Tibial artery (tissue), 4 donors: ENCODE results near the gene IL20RA.

Source experiments
- DNase-seq, 2 donors: peaks; one replicate each; pipeline ENCODE4 v3.0.0-alpha.2; 2019
- H3K27ac ChIP-seq, 2 donors: fragments of 200-600 bp; sonication (generic) in 1 of 2; 1 replicate in 1 of 2; 2 replicates in 1 of 2; pipeline ENCODE4 v1.5.1; 2018 to 2019; ENCODE audit warnings: mild to moderate bottlenecking in 1 of 2
- H3K27me3 ChIP-seq, 2 donors: fragments of 200-600 bp; sonication (generic) in 1 of 2; one replicate each; pipeline versions ENCODE4 v1.5.1 to v1.6.0; 2016 to 2019
- H3K36me3 ChIP-seq, 3 donors: fragments of 200-600 bp; sonication (generic) in 2 of 3; one replicate each; pipeline ENCODE4 v1.5.1; 2016 to 2019; ENCODE audit warnings: mild to moderate bottlenecking in 2 of 3
- H3K4me1 ChIP-seq, 4 donors: fragments of 200-600 bp; sonication (generic) in 2 of 4; 1 replicate in 3 of 4; 2 replicates in 1 of 4; pipeline ENCODE4 v1.5.1; 2016 to 2019
- H3K4me3 ChIP-seq, 2 donors: fragments of 200-600 bp; sonication (generic) in 1 of 2; 1 replicate in 1 of 2; 2 replicates in 1 of 2; pipeline ENCODE4 v1.5.1; 2018 to 2019; ENCODE audit warnings: mild to moderate bottlenecking in 2 of 2
- H3K9me3 ChIP-seq, 3 donors: fragments of 200-600 bp; sonication (generic) in 1 of 3; one replicate each; pipeline ENCODE4 v1.5.1; 2016 to 2019
- CTCF ChIP-seq, 2 experiments: fragments of 200-600 bp in 1 of 2; fragments of 450-650 bp in 1 of 2; IDR thresholded peaks; one replicate each; pipeline ENCODE4 v1.5.1; 2017 to 2019; ENCODE audit warnings: antibody characterized with exemption in 2 of 2, mild to moderate bottlenecking in 1 of 2, moderate library complexity in 1 of 2
- intact Hi-C: fragments of 100-400 bp; cut with DNase I; formaldehyde crosslinking; loops from one replicate; pipeline ENCODE4 v1.15.0; 2023; ENCODE audit warnings: low total_unique reads

The IL20RA gene

GRCh38 chr6:137086031-137086430 is 41.3 kb upstream of the IL20RA start:
- H3K4me3 ChIP-seq: no peak overlapping the region
- no peak overlapping the region for H3K27ac ChIP-seq
- H3K27me3 ChIP-seq: no peaks in the 10 kb centered on the region
- no peaks in the 10 kb centered on the region for H3K36me3 ChIP-seq
- intact Hi-C loops: no loop called here
- DNase-seq: no peak
- H3K9me3 ChIP-seq: no peaks in the 10 kb centered on the region
- TF ChIP-seq CTCF (IDR thresholded peaks at IDR 0.05): no peak
- no peaks in the 10 kb centered on the region for H3K4me1 ChIP-seq

GRCh38 chr6:137084865-137085617 is 40.3 kb upstream of the IL20RA start:
- no peak for DNase-seq
- Histone ChIP-seq H3K27ac (no peak overlapping the region), H3K4me1 (no peaks in the 10 kb centered on the region), H3K9me3 (no peaks in the 10 kb centered on the region), H3K4me3 (no peak overlapping the region), H3K27me3 (no peaks in the 10 kb centered on the region), H3K36me3 (no peaks in the 10 kb centered on the region)
- intact Hi-C loops: no loop called here
- TF ChIP-seq CTCF (IDR thresholded peaks at IDR 0.05): no peak

- intact Hi-C loops: no loop called here
- Histone ChIP-seq H3K4me3 (no peak overlapping the region), H3K36me3 (no peaks in the 10 kb centered on the region), H3K4me1 (no peaks in the 10 kb centered on the region), H3K27ac (no peak overlapping the region), H3K27me3 (no peaks in the 10 kb centered on the region), H3K9me3 (no peaks in the 10 kb centered on the region)
- no peak for TF ChIP-seq CTCF (IDR thresholded peaks at IDR 0.05)
- no peak for DNase-seq
Observed at GRCh38 chr6:137084090-137084489, 39.3 kb upstream of the IL20RA start.

GRCh38 chr6:137081997-137082396 is 37.2 kb upstream of the IL20RA start:
- Histone ChIP-seq H3K4me3 (no peak overlapping the region), H3K9me3 (no peaks in the 10 kb centered on the region), H3K4me1 (no peaks in the 10 kb centered on the region), H3K36me3 (no peaks in the 10 kb centered on the region), H3K27me3 (peaks cover 0 to 3% of the 10 kb centered on the region in 2 donors), H3K27ac (no peak overlapping the region)
- no peak for TF ChIP-seq CTCF (IDR thresholded peaks at IDR 0.05)
- intact Hi-C loops: no loop called here
- no peak for DNase-seq

GRCh38 chr6:137080711-137081110 is 35.9 kb upstream of the IL20RA start:
- no peak for DNase-seq
- no peak for TF ChIP-seq CTCF (IDR thresholded peaks at IDR 0.05)
- Histone ChIP-seq H3K4me1 (no peaks in the 10 kb centered on the region), H3K27me3 (peaks cover 0 to 3% of the 10 kb centered on the region in 2 donors), H3K4me3 (no peak overlapping the region), H3K27ac (no peak overlapping the region), H3K9me3 (no peaks in the 10 kb centered on the region), H3K36me3 (no peaks in the 10 kb centered on the region)
- intact Hi-C loops: no loop called here
